HepG2 (cell line): ENCODE results near the gene DND1. TPM values are rescaled to one million over a fixed set of nuclear protein-coding genes. Genes with fewer than 3 reads are reported as not detected.

Experiments used
- CCDC6 ChIP-seq: sonication (generic); formaldehyde crosslinking; IDR thresholded peaks from 2 replicates; pipeline ENCODE4 v1.8.1; 2022; ENCODE audit warnings: mild to moderate bottlenecking, missing genetic modification reagents, moderate library complexity
- FOXP1 ChIP-seq, 2 experiments: fragments of 450-650 bp in 1 of 2; IDR thresholded peaks; 2 replicates each; pipeline ENCODE4 v1.6.1; 2017 to 2018; ENCODE audit warnings: antibody characterized with exemption in 1 of 2
- HNRNPLL ChIP-seq: fragments of 200-400 bp; formaldehyde crosslinking; IDR thresholded peaks from 2 replicates; pipeline ENCODE4 v1.6.1; 2017; ENCODE audit warnings: mild to moderate bottlenecking, low read depth, low read length; ENCODE audit not compliant: poor library complexity, severe bottlenecking
- NR1H2 ChIP-seq: sonication (generic); formaldehyde crosslinking; IDR thresholded peaks from 2 replicates; pipeline ENCODE4 v1.8.1; 2022; ENCODE audit warnings: low read depth, missing genetic modification reagents, borderline replicate concordance
- POLR2A ChIP-seq, 2 experiments: IDR thresholded peaks; 2 replicates each; pipeline ENCODE4 v1.6.1; 2011; ENCODE audit warnings: low read depth in 2 of 2, low read length in 2 of 2, mild to moderate bottlenecking in 1 of 2, moderate library complexity in 1 of 2; ENCODE audit not compliant: insufficient read depth in 1 of 2
- RELA ChIP-seq: sonication (generic); formaldehyde crosslinking; IDR thresholded peaks from 2 replicates; pipeline ENCODE4 v1.4.0; 2020; ENCODE audit warnings: missing genetic modification reagents
- SAP130 ChIP-seq: IDR thresholded peaks from 2 replicates; pipeline ENCODE4 v1.6.1; 2016; ENCODE audit warnings: low read depth
- SNAPC4 ChIP-seq: sonication (generic); formaldehyde crosslinking; IDR thresholded peaks from 2 replicates; pipeline ENCODE4 v1.4.0; 2020; ENCODE audit warnings: mild to moderate bottlenecking, missing genetic modification reagents
- ZNF337 ChIP-seq: sonication (generic); formaldehyde crosslinking; IDR thresholded peaks from 2 replicates; pipeline ENCODE4 v1.5.1; 2020; ENCODE audit warnings: missing genetic modification reagents, low read depth, mild to moderate bottlenecking, borderline replicate concordance
- ZNF558 ChIP-seq: sonication (generic); formaldehyde crosslinking; IDR thresholded peaks from 2 replicates; pipeline ENCODE4 v1.9.0; 2022; ENCODE audit warnings: mild to moderate bottlenecking, missing genetic modification reagents, borderline replicate concordance
- ZNF574 ChIP-seq: sonication (generic); formaldehyde crosslinking; IDR thresholded peaks from 2 replicates; pipeline ENCODE4 v1.4.0; 2020; ENCODE audit warnings: missing genetic modification reagents
- ZNF580 ChIP-seq: IDR thresholded peaks from 2 replicates; pipeline ENCODE4 v1.6.1; 2016; ENCODE audit warnings: low read depth, borderline replicate concordance
- ZZZ3 ChIP-seq: sonication (generic); formaldehyde crosslinking; IDR thresholded peaks from 2 replicates; pipeline ENCODE4 v1.4.0; 2020; ENCODE audit warnings: missing genetic modification reagents, mild to moderate bottlenecking, borderline replicate concordance
- polyA plus RNA-seq, 8 experiments: library from polyadenylated mRNA; depleted of rRNA in 3 of 8; stranded (reverse) in 7 of 8; unstranded in 1 of 8; fragments of >200 nt; fragmentation: Illumina TruSeq in 4 of 8; extraction: Trizol in 4 of 8; gene quantifications; 2 replicates each; pipeline versions ENCODE4 v1.2.1 to v1.2.3, GENCODE V29; 2011 to 2016; ENCODE audit warnings: low read depth in 4 of 8, missing spikeins in 1 of 8, mixed read lengths in 1 of 8; ENCODE audit not compliant: insufficient read depth in 1 of 8
- total RNA-seq, 5 experiments: library from RNA; depleted of rRNA; stranded (reverse); fragments of >200 nt; fragmentation: Illumina TruSeq; extraction: Trizol; gene quantifications; 2 replicates each; pipeline ENCODE4 v1.2.3, GENCODE V29; 2016; ENCODE audit warnings: low read depth in 1 of 5
- TF ChIP-seq, protein P1 (sequence below): sonication (generic); formaldehyde crosslinking; IDR thresholded peaks from 2 replicates; pipeline ENCODE4 v1.4.0; 2020; ENCODE audit warnings: missing genetic modification reagents, borderline replicate concordance
- TF ChIP-seq, protein P2 (sequence below): sonication (generic); formaldehyde crosslinking; IDR thresholded peaks from 2 replicates; pipeline ENCODE4 v1.4.0; 2020; ENCODE audit warnings: missing genetic modification reagents
- TF ChIP-seq, protein P3 (sequence below): sonication (generic); formaldehyde crosslinking; IDR thresholded peaks from 2 replicates; pipeline ENCODE4 v1.9.0; 2021; ENCODE audit warnings: missing genetic modification reagents, mild to moderate bottlenecking, borderline replicate concordance

Gene DND1
- total and polyA plus RNA-seq, 2 of the 13 experiments (the other 11 are each of a cell fraction or from before 2014, with no cell fraction given) = 0.48 to 0.55 TPM

DNA sequence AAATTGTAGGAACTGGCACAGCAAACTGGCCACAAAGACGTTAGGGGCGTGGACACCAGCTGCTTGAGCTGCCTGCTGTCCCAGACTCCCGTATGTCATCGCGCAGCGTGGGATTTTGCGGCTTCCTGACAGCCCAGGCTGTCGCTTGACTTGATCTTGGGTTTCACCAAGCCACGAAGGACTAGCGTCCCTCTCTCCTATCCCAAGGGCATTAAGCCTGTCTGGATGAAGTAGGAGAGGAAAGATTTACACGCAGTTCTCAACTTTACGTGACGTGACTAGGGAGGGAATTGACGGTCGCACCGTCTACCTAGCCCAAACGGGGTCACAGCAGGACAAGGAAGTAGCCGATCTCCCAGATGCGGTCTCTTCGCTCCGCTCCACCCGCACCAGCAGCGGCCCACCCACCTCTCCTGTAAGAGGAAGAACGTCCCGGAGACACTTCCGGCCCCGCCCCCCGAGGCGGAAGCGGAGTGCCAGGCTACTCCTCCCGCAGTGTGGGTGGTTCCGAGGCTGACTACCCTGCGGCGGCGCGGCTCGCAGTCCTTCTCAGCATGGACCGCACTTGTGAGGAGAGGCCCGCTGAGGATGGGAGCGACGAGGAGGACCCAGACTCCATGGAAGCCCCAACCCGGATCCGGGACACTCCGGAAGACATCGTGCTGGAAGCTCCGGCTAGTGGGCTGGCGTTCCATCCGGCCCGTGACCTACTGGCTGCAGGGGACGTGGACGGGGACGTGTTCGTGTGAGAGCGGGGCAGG, 8.8 kb downstream of the DND1 start, which contains the start of gene WDR55 (continued):
- TF ChIP-seq ZNF574 (CRISPR knock-in tag) = peak; percentile 97
- TF ChIP-seq RELA (CRISPR knock-in tag) = 0 out of 2 replicates have a peak, but pooled peaks have one; percentile 45
- TF ChIP-seq HNRNPLL = peak; percentile 86
- TF ChIP-seq, protein P1, sequence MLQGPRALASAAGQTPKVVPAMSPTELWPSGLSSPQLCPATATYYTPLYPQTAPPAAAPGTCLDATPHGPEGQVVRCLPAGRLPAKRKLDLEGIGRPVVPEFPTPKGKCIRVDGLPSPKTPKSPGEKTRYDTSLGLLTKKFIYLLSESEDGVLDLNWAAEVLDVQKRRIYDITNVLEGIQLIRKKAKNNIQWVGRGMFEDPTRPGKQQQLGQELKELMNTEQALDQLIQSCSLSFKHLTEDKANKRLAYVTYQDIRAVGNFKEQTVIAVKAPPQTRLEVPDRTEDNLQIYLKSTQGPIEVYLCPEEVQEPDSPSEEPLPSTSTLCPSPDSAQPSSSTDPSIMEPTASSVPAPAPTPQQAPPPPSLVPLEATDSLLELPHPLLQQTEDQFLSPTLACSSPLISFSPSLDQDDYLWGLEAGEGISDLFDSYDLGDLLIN (CRISPR knock-in tag) = no peak
- TF ChIP-seq, protein P2, sequence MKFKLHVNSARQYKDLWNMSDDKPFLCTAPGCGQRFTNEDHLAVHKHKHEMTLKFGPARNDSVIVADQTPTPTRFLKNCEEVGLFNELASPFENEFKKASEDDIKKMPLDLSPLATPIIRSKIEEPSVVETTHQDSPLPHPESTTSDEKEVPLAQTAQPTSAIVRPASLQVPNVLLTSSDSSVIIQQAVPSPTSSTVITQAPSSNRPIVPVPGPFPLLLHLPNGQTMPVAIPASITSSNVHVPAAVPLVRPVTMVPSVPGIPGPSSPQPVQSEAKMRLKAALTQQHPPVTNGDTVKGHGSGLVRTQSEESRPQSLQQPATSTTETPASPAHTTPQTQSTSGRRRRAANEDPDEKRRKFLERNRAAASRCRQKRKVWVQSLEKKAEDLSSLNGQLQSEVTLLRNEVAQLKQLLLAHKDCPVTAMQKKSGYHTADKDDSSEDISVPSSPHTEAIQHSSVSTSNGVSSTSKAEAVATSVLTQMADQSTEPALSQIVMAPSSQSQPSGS (CRISPR knock-in tag) = peak; percentile 59; the same call in 1 of the 2 replicates
- TF ChIP-seq SAP130 = peak; percentile 99
- no peak for TF ChIP-seq NR1H2
- peak; percentile 91 for TF ChIP-seq CCDC6 (CRISPR knock-in tag)
- TF ChIP-seq POLR2A (IDR thresholded peaks at IDR 0.05; ENCODE audit: insufficient read depth in 1 of 2, low read depth in 2 of 2, low read length in 2 of 2) = peak; percentile 81 to 97
- 0 out of 2 replicates have a peak, but pooled peaks have one; percentile 46 for TF ChIP-seq ZZZ3 (CRISPR knock-in tag)
- peak; percentile 94; the same call in 1 of the 2 replicates for TF ChIP-seq ZNF580 (CRISPR knock-in tag)
- TF ChIP-seq, protein P3, sequence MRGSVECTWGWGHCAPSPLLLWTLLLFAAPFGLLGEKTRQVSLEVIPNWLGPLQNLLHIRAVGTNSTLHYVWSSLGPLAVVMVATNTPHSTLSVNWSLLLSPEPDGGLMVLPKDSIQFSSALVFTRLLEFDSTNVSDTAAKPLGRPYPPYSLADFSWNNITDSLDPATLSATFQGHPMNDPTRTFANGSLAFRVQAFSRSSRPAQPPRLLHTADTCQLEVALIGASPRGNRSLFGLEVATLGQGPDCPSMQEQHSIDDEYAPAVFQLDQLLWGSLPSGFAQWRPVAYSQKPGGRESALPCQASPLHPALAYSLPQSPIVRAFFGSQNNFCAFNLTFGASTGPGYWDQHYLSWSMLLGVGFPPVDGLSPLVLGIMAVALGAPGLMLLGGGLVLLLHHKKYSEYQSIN (CRISPR knock-in tag) = no peak
- no peak for TF ChIP-seq ZNF337 (CRISPR knock-in tag)
- peak; percentile 52; the same call in 1 of the 2 replicates for TF ChIP-seq SNAPC4 (CRISPR knock-in tag)
- TF ChIP-seq FOXP1 (IDR thresholded peaks at IDR 0.05) = no peak
- TF ChIP-seq FOXP1 (CRISPR knock-in tag; IDR thresholded peaks at IDR 0.05) = no peak
- TF ChIP-seq ZNF558 (CRISPR knock-in tag) = peak; percentile 88; the same call in 1 of the 2 replicates
